Pancreas (tissue), 10 donors: Measurements from ENCODE around the gene CCDC13. TPM values are rescaled to one million over a fixed set of nuclear protein-coding genes. Genes with fewer than 3 reads are reported as not detected.

Experiments used
- ATAC-seq, 4 donors: fragments of 200-7000 bp; cut with Tn5 transposase; one replicate each; pipeline versions ENCODE4 v1.8.0 to v1.9.1; 2020; ENCODE audit warnings: mild to moderate bottlenecking in 4 of 4, moderate library complexity in 4 of 4
- DNase-seq, 6 donors: peaks; one replicate each; pipeline ENCODE4 v3.0.0-alpha.2; 2020
- FAIRE-seq: peaks from 2 replicates; lab custom pipeline; 2012; peaks lifted over from hg19 to GRCh38; lab: Jason Lieb, UNC
- H3K27ac ChIP-seq, 4 donors: fragments of 200-600 bp; sonication (generic); 1 replicate in 3 of 4; 2 replicates in 1 of 4; pipeline versions ENCODE4 v1.5.0 to v1.8.0; 2020
- H3K27me3 ChIP-seq, 4 donors: fragments of 200-600 bp; one replicate each; pipeline ENCODE4 v1.8.0; 2021
- H3K36me3 ChIP-seq, 3 donors: fragments of 200-600 bp; sonication (generic) in 1 of 3; one replicate each; pipeline versions ENCODE4 v1.5.0 to v1.8.0; 2020 to 2021
- H3K4me1 ChIP-seq, 3 donors: fragments of 200-600 bp; one replicate each; pipeline ENCODE4 v1.8.0; 2021
- H3K4me3 ChIP-seq, 4 donors: fragments of 200-600 bp; sonication (generic) in 2 of 4; one replicate each; pipeline versions ENCODE4 v1.5.0 to v1.8.0; 2020 to 2021
- H3K9me3 ChIP-seq, 4 donors: fragments of 200-600 bp; one replicate each; pipeline ENCODE4 v1.8.0; 2021
- WGBS, 2 donors: extraction: QIAGEN DNeasy Blood & Tissue Kit; methylation state at CpG; one replicate each; pipeline ENCODE4 v1.1.7; 2013; 5-methylcytosine and 5-hydroxymethylcytosine counted together
- intact Hi-C, 3 donors: fragments of 100-400 bp; cut with DNase I; formaldehyde crosslinking; loops; one replicate each; pipeline versions ENCODE4 v1.11.1 to v1.14.2; 2022
- polyA plus RNA-seq, 2 donors: library from polyadenylated mRNA; stranded (reverse); fragments of 200-250 nt; gene quantifications; one replicate each; pipeline ENCODE4 v1.2.3, GENCODE V29; 2013
- total RNA-seq, 6 donors: library from RNA; stranded (reverse); fragmentation: NEBNext Ultra II Directional in 4 of 6; extraction: Animal tissue kit (Norgen Biotek cat#: 25700) in 4 of 6; gene quantifications; one replicate each; pipeline versions ENCODE4 v1.2.1 to v1.2.4, GENCODE V29; 2021 to 2023
- TF ChIP-seq, protein P1 (sequence below), 4 donors: fragments of 200-600 bp; sonication (generic) in 3 of 4; IDR thresholded peaks; one replicate each; pipeline versions ENCODE4 v1.5.0 to v1.8.0; 2021; ENCODE audit warnings: antibody characterized with exemption in 4 of 4
- donor health status: healthy with polysubstance abuse.
- donor health status: DM: no; HTN: no; CAD: no; lungs with moderate emphysema.
- donor health status: DM: no; HTN: no; CAD: no.
- donor health status: control.
- donor health status: control.
- donor health status: Bipolar disorder and iron deficiency.
- donor health status: DM: yes; HTN: yes; CAD: no.
- donor health status: DM: no; HTN: no; CAD: no.
- donor health status: DM: no; HTN: no; CAD: no.
- donor health status: DM: yes; HTN: yes; CAD: no.

Gene CCDC13
- total and polyA plus RNA-seq, 8 donors = 0.18 to 1.3 (median 0.70) TPM

DNA sequence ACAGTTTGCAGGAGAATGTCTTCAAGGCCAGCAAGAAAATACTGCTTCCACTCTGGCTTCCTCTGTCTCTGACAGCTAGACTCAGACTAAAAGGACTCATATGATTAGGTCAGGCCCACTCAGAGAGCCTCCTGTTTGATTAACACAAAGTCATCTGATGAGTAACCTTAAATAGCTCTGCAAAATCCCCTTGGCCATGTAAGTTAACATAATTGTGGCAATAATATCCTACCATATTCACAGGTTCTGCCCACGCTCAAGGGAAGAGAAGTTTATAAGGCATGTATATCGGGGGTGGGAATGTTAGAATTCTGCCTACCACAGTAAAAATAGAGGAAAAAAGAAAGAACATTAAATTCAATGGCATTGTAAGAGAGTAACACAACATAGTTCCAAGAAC is 49.8 kb downstream of the CCDC13 start:
- TF ChIP-seq, protein P1, sequence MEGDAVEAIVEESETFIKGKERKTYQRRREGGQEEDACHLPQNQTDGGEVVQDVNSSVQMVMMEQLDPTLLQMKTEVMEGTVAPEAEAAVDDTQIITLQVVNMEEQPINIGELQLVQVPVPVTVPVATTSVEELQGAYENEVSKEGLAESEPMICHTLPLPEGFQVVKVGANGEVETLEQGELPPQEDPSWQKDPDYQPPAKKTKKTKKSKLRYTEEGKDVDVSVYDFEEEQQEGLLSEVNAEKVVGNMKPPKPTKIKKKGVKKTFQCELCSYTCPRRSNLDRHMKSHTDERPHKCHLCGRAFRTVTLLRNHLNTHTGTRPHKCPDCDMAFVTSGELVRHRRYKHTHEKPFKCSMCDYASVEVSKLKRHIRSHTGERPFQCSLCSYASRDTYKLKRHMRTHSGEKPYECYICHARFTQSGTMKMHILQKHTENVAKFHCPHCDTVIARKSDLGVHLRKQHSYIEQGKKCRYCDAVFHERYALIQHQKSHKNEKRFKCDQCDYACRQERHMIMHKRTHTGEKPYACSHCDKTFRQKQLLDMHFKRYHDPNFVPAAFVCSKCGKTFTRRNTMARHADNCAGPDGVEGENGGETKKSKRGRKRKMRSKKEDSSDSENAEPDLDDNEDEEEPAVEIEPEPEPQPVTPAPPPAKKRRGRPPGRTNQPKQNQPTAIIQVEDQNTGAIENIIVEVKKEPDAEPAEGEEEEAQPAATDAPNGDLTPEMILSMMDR (IDR thresholded peaks at IDR 0.05) = no peak
- Histone ChIP-seq H3K36me3 (no peaks in the 10 kb centered on the region), H3K4me1 (no peaks in the 10 kb centered on the region), H3K27ac (no peak overlapping the region), H3K27me3 (no peaks in the 10 kb centered on the region), H3K9me3 (no peaks in the 10 kb centered on the region), H3K4me3 (no peak overlapping the region)
- FAIRE-seq (no peak), DNase-seq (no peak), ATAC-seq (no peak)
- intact Hi-C loops = no loop called here
- 92 to 97% methylated on average over 2 of the region's 2 CpGs for WGBS, 2 donors

Other genes starting within 250 kb of the CCDC13 start
- 10 to 100 TPM; 19.5 to 26.1 (median 21.7) TPM for gene SEC22C, start 191.3 kb downstream of the CCDC13 start, total RNA-seq
- gene SEC22C, start 191.3 kb downstream of the CCDC13 start, polyA plus RNA-seq = 10 to 100 TPM; 12.0 to 23.7 TPM
- 10 to 100 TPM in 1 of 6 donors, 1 to 10 TPM in 5; 7.5 to 14.1 (median 8.4) TPM for gene SS18L2, start 182.4 kb downstream of the CCDC13 start, total RNA-seq
- 10 to 100 TPM; 21.7 to 24.2 TPM for gene SS18L2, start 182.4 kb downstream of the CCDC13 start, polyA plus RNA-seq
- 10 to 100 TPM; 15.5 to 42.0 (median 33.0) TPM for gene NKTR, start 172.6 kb downstream of the CCDC13 start, total RNA-seq
- 10 to 100 TPM; 27.9 to 46.8 TPM for gene NKTR, start 172.6 kb downstream of the CCDC13 start, polyA plus RNA-seq
- 10 to 100 TPM in 3 of 6 donors, 1 to 10 TPM in 3; 7.9 to 13.6 (median 10.2) TPM for gene ZBTB47, start 119.6 kb downstream of the CCDC13 start, total RNA-seq
- 10 to 100 TPM in 1 of 2 donors, 1 to 10 TPM in 1; 9.0 to 12.5 TPM for gene ZBTB47, start 119.6 kb downstream of the CCDC13 start, polyA plus RNA-seq
- not detected for gene KLHL40, start 87.7 kb downstream of the CCDC13 start, total RNA-seq
- under 1 TPM in 1 of 2 donors, not detected in 1; 0.12 TPM for gene KLHL40, start 87.7 kb downstream of the CCDC13 start, polyA plus RNA-seq
- 1 to 10 TPM in 2 of 6 donors, under 1 TPM in 3, not detected in 1; 0.42 to 2.5 (median 1.00) TPM for gene HHATL, start 70.5 kb downstream of the CCDC13 start, total RNA-seq
- 10 to 100 TPM in 1 of 2 donors, 1 to 10 TPM in 1; 4.6 to 17.8 TPM for gene HHATL, start 70.5 kb downstream of the CCDC13 start, polyA plus RNA-seq
- gene HIGD1A, start 31.2 kb upstream of the CCDC13 start, total RNA-seq = 10 to 100 TPM; 14.6 to 34.9 (median 27.3) TPM
- 10 to 100 TPM; 32.4 to 56.6 TPM for gene HIGD1A, start 31.2 kb upstream of the CCDC13 start, polyA plus RNA-seq
- gene ACKR2, start 36.2 kb upstream of the CCDC13 start, total RNA-seq = 1 to 10 TPM in 2 of 6 donors, under 1 TPM in 4; 0.37 to 1.7 (median 0.86) TPM
- under 1 TPM; 0.09 to 0.80 TPM for gene ACKR2, start 36.2 kb upstream of the CCDC13 start, polyA plus RNA-seq
- gene CYP8B1, start 102.6 kb upstream of the CCDC13 start, total RNA-seq = under 1 TPM in 1 of 6 donors, not detected in 5; 0.22 TPM
- not detected for gene CYP8B1, start 102.6 kb upstream of the CCDC13 start, polyA plus RNA-seq
- 1 to 10 TPM; 5.7 to 9.9 (median 8.4) TPM for gene ZNF662, start 132.9 kb upstream of the CCDC13 start, total RNA-seq
- 10 to 100 TPM in 1 of 2 donors, 1 to 10 TPM in 1; 5.4 to 10.3 TPM for gene ZNF662, start 132.9 kb upstream of the CCDC13 start, polyA plus RNA-seq
- gene GASK1A, start 206.1 kb upstream of the CCDC13 start, total RNA-seq = 1 to 10 TPM; 1.2 to 5.8 (median 2.2) TPM
- 1 to 10 TPM; 1.5 to 1.7 TPM for gene GASK1A, start 206.1 kb upstream of the CCDC13 start, polyA plus RNA-seq